Parathyroid adenoma (tissue), 2 donors: Measurements from ENCODE around the gene ARID4B.

Source experiments
- H2AFZ ChIP-seq: fragments of 300-600 bp; sonication (generic); one replicate; pipeline ENCODE4 v1.7.0; 2017; ENCODE audit warnings: antibody characterized with exemption, mild to moderate bottlenecking
- H3K27ac ChIP-seq: fragments of 300-600 bp; sonication (generic); one replicate; pipeline ENCODE4 v1.7.0; 2017
- H3K27me3 ChIP-seq: fragments of 300-600 bp; sonication (generic); one replicate; pipeline ENCODE4 v1.7.0; 2017; ENCODE audit warnings: low read length; ENCODE audit not compliant: control insufficient read depth, insufficient read depth
- H3K36me3 ChIP-seq: fragments of 300-600 bp; sonication (generic); one replicate; pipeline ENCODE4 v1.7.0; 2017; ENCODE audit warnings: low read length; ENCODE audit not compliant: control insufficient read depth, insufficient read depth
- H3K4me1 ChIP-seq: fragments of 300-600 bp; sonication (generic); one replicate; pipeline ENCODE4 v1.7.0; 2017; ENCODE audit warnings: control low read depth
- H3K4me2 ChIP-seq: fragments of 300-600 bp; sonication (generic); one replicate; pipeline ENCODE4 v1.7.0; 2017; ENCODE audit warnings: low read length
- H3K4me3 ChIP-seq: fragments of 300-600 bp; sonication (generic); one replicate; pipeline ENCODE4 v1.7.0; 2017; ENCODE audit warnings: low read depth, low read length
- H3K79me2 ChIP-seq: fragments of 300-600 bp; sonication (generic); one replicate; pipeline ENCODE4 v1.7.0; 2017; ENCODE audit warnings: control low read depth
- H3K9ac ChIP-seq: fragments of 300-600 bp; sonication (generic); one replicate; pipeline ENCODE4 v1.7.0; 2017; ENCODE audit warnings: mild to moderate bottlenecking
- H3K9me3 ChIP-seq: fragments of 300-600 bp; sonication (generic); one replicate; pipeline ENCODE4 v1.7.0; 2017; ENCODE audit warnings: low read length; ENCODE audit not compliant: control insufficient read depth
- TF ChIP-seq, protein P1 (sequence below): fragments of 300-600 bp; sonication (generic); IDR thresholded peaks from one replicate; pipeline ENCODE4 v1.7.0; 2017; ENCODE audit warnings: antibody characterized with exemption, mild to moderate bottlenecking
- donor health status: primary hyperparathyroidism.

Gene ARID4B

DNA sequence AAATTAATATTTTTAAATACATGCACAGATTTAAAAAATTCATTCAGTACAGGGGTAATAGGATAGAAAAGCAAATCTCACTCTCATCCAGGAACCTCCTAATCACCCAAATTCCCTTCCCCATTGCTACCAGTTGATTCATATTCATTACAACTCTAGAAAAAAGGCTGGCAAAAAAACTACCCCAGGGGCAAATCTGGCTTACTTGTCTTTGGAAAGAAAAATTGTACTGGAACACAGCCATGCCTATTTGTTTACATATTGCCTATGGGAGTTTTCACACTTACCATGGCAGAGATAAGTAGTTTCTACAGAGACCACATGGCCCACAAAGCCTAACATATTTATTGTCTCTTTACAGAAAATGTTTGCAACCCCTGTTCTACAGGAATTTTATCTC lies 158.0 kb downstream of the ARID4B start:
- Histone ChIP-seq H2AFZ (no peak overlapping the region), H3K79me2 (no peaks in the 10 kb centered on the region), H3K4me1 (no peaks in the 10 kb centered on the region), H3K27ac (no peak overlapping the region), H3K4me3 (no peak overlapping the region), H3K27me3 (no peaks in the 10 kb centered on the region), H3K36me3 (no peaks in the 10 kb centered on the region), H3K9ac (no peak overlapping the region), H3K4me2 (no peak overlapping the region), H3K9me3 (no peaks in the 10 kb centered on the region)
- TF ChIP-seq, protein P1, sequence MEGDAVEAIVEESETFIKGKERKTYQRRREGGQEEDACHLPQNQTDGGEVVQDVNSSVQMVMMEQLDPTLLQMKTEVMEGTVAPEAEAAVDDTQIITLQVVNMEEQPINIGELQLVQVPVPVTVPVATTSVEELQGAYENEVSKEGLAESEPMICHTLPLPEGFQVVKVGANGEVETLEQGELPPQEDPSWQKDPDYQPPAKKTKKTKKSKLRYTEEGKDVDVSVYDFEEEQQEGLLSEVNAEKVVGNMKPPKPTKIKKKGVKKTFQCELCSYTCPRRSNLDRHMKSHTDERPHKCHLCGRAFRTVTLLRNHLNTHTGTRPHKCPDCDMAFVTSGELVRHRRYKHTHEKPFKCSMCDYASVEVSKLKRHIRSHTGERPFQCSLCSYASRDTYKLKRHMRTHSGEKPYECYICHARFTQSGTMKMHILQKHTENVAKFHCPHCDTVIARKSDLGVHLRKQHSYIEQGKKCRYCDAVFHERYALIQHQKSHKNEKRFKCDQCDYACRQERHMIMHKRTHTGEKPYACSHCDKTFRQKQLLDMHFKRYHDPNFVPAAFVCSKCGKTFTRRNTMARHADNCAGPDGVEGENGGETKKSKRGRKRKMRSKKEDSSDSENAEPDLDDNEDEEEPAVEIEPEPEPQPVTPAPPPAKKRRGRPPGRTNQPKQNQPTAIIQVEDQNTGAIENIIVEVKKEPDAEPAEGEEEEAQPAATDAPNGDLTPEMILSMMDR = no peak

DNA sequence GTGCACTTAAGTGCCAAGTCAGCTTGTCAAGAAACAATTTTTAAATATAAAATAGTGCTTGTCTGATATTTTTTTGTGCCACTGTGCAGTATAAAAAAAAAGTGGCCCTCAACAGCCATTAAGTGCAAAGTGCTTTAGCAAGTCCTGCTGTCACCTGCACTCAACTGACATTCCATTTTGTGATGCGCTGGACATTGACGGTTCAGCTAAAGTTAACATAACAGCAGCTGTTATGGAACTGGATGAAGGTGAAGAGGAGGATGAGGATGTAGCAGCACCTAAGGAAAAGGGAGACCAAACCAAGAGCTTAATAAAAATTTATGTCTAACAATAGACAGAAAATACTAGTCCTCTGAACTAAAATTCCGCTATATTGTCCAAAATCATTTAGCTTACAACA lies 159.6 kb downstream of the ARID4B start:
- no peaks in the 10 kb centered on the region for H3K36me3 ChIP-seq

DNA sequence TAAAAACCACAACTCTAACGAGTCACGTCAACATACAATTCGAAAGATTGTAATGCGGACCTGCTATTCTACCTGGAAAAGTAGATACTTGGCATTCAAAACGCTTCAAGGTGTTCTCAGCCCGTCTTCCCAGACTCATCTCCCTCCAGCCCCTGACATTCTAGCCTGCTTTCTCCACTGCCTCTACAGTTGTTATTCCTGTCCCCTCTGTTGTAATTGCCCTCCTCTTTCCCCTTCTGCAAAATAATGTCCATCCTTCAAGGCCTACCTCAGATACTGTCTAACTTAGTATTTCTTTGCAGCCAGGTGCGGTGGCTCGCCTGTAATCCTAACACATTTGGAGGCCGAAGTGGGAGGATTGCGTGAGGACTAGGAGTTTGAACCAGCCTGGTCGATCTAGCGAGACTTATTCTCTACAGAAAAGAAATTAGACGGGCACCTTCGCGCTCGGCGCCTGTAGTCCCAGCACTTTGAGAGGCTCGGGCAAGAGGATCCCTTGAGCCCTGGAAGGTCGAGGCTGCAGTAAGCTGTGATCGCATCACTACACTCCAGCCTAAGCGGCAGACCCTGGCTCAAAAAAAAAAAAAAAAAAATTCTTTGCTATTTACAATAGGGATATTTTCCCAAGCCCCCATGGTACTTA lies 166.2 kb downstream of the ARID4B start:
- Histone ChIP-seq H3K4me1 (no peaks in the 10 kb centered on the region), H3K4me2 (peak overlapping the region; percentile 72), H3K27me3 (no peaks in the 10 kb centered on the region), H3K4me3 (peak overlapping the region; percentile 90), H3K9ac (peak overlapping the region; percentile 28), H2AFZ (peak overlapping the region; percentile 93), H3K27ac (peak overlapping the region; percentile 87), H3K79me2 (no peaks in the 10 kb centered on the region), H3K9me3 (no peaks in the 10 kb centered on the region), H3K36me3 (no peaks in the 10 kb centered on the region)
- TF ChIP-seq, protein P1 = no peak

More for the DNA sequence above, 159.6 kb downstream of the ARID4B start:
- Histone ChIP-seq H3K27ac (no peak overlapping the region), H3K9ac (no peak overlapping the region), H3K4me3 (no peak overlapping the region), H2AFZ (no peak overlapping the region), H3K4me1 (no peaks in the 10 kb centered on the region), H3K4me2 (no peak overlapping the region), H3K27me3 (no peaks in the 10 kb centered on the region), H3K9me3 (no peaks in the 10 kb centered on the region), H3K79me2 (no peaks in the 10 kb centered on the region)
- TF ChIP-seq, protein P1 = no peak

GRCh38 chr1:235160957-235161684 lies 166.9 kb downstream of the ARID4B start, which contains the start of gene RBM34:
Gene RBM34 (minus strand): TSS chr1:235161250. CDS start chr1:235161226, 24 bp downstream.
- TF ChIP-seq, protein P1 = peak; percentile 11
- Histone ChIP-seq H3K36me3 (no peaks in the 10 kb centered on the region), H3K4me3 (peak within 1 kb of the TSS; percentile 90), H3K27me3 (no peaks in the 10 kb centered on the region), H3K79me2 (no peaks in the 10 kb centered on the region), H3K4me1 (no peaks in the 10 kb centered on the region), H2AFZ (peak within 1 kb of the TSS; percentile 93), H3K9me3 (no peaks in the 10 kb centered on the region), H3K4me2 (peak within 1 kb of the TSS; percentile 72), H3K27ac (peak within 1 kb of the TSS; percentile 87), H3K9ac (peak within 1 kb of the TSS; percentile 63)
